Body of pancreas (tissue), 4 donors: ENCODE results near the gene CDK5RAP2. TPM values are rescaled to one million over a fixed set of nuclear protein-coding genes. Genes with fewer than 3 reads are reported as not detected.

Experiments used
- ATAC-seq: fragments of 150-250 bp; one replicate; pipeline ENCODE4 v1.9.1; 2016
- DNase-seq, 4 donors: peaks; one replicate each; pipeline ENCODE4 v3.0.0-alpha.2; 2019
- H3K27ac ChIP-seq, 4 donors: fragments of 200-600 bp; sonication (generic); 1 replicate in 3 of 4; 2 replicates in 1 of 4; pipeline versions ENCODE4 v1.5.1 to v1.6.1; 2016 to 2019; ENCODE audit warnings: mild to moderate bottlenecking in 1 of 4, mixed read lengths in 1 of 4, moderate library complexity in 1 of 4
- H3K27me3 ChIP-seq, 2 donors: fragments of 200-600 bp; sonication (generic); one replicate each; pipeline ENCODE4 v1.6.0; 2016; ENCODE audit warnings: mild to moderate bottlenecking in 1 of 2
- H3K36me3 ChIP-seq, 2 donors: fragments of 200-600 bp; sonication (generic); replicated peaks in 1 of 2; 2 replicates each; pipeline ENCODE4 v1.5.1; 2016; ENCODE audit warnings: low read depth in 2 of 2; ENCODE audit not compliant: insufficient read depth in 1 of 2
- H3K4me1 ChIP-seq: fragments of 200-600 bp; sonication (generic); one replicate; pipeline ENCODE4 v1.6.0; 2016
- H3K4me3 ChIP-seq, 2 donors: fragments of 200-600 bp; sonication (generic); 1 replicate in 1 of 2; 2 replicates in 1 of 2; pipeline ENCODE4 v1.5.1; 2016 to 2019
- H3K9me3 ChIP-seq, 3 donors: fragments of 200-600 bp; sonication (generic); 1 replicate in 2 of 3; 2 replicates in 1 of 3; pipeline ENCODE4 v1.5.1; 2016
- POLR2A ChIP-seq, 3 donors: fragments of 450-650 bp; IDR thresholded peaks; one replicate each; pipeline ENCODE4 v1.6.1; 2016; ENCODE audit warnings: antibody characterized with exemption in 3 of 3, mild to moderate bottlenecking in 2 of 3
- WGBS, 2 donors: methylation state at CpG; one replicate each; pipeline ENCODE4 v1.1.5; 2017; 5-methylcytosine and 5-hydroxymethylcytosine counted together
- intact Hi-C: fragments of 100-400 bp; cut with DNase I; formaldehyde crosslinking; loops from one replicate; pipeline ENCODE4 v1.15.1; 2023
- total RNA-seq, 2 donors: library from RNA; depleted of rRNA; stranded (reverse); fragments of >200 nt; gene quantifications; one replicate each; pipeline ENCODE4 v1.1.0, GENCODE V29; 2016
- TF ChIP-seq, protein P1 (sequence below), 7 experiments: fragments of 450-650 bp in 4 of 7; fragments of 200-600 bp in 3 of 7; sonication (generic) in 3 of 7; IDR thresholded peaks; one replicate each; pipeline ENCODE4 v1.5.1; 2016 to 2019; ENCODE audit warnings: antibody characterized with exemption in 7 of 7

The CDK5RAP2 gene
- total RNA-seq, 2 donors from 2014 or later: 21.5 to 45.5 TPM

- WGBS, 2 donors: 80 to 90% methylated on average over 2 to 3 of the region's 3 CpGs
- no peak for DNase-seq
- TF ChIP-seq, protein P1, sequence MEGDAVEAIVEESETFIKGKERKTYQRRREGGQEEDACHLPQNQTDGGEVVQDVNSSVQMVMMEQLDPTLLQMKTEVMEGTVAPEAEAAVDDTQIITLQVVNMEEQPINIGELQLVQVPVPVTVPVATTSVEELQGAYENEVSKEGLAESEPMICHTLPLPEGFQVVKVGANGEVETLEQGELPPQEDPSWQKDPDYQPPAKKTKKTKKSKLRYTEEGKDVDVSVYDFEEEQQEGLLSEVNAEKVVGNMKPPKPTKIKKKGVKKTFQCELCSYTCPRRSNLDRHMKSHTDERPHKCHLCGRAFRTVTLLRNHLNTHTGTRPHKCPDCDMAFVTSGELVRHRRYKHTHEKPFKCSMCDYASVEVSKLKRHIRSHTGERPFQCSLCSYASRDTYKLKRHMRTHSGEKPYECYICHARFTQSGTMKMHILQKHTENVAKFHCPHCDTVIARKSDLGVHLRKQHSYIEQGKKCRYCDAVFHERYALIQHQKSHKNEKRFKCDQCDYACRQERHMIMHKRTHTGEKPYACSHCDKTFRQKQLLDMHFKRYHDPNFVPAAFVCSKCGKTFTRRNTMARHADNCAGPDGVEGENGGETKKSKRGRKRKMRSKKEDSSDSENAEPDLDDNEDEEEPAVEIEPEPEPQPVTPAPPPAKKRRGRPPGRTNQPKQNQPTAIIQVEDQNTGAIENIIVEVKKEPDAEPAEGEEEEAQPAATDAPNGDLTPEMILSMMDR (IDR thresholded peaks at IDR 0.05): no peak
- TF ChIP-seq POLR2A (IDR thresholded peaks at IDR 0.05): no peak
Measured at GRCh38 chr9:120454467-120454866, 125.5 kb downstream of the CDK5RAP2 start.

GRCh38 chr9:120453792-120454191, 126.2 kb downstream of the CDK5RAP2 start:
- TF ChIP-seq, protein P1 (IDR thresholded peaks at IDR 0.05): no peak
- no peak for TF ChIP-seq POLR2A (IDR thresholded peaks at IDR 0.05)
- no peaks in the 10 kb centered on the region for H3K4me1 ChIP-seq
- no peaks in the 10 kb centered on the region for H3K36me3 ChIP-seq
- intact Hi-C loops: no loop called here
- ATAC-seq: no peak
- no peaks in the 10 kb centered on the region for H3K27me3 ChIP-seq
- H3K27ac ChIP-seq: no peak overlapping the region
- H3K4me3 ChIP-seq: no peak overlapping the region
- no peak for DNase-seq
- WGBS, 2 donors: 88 to 97% methylated on average over 4 of the region's 4 CpGs
- H3K9me3 ChIP-seq: no peaks in the 10 kb centered on the region

More at GRCh38 chr9:120454467-120454866, 125.5 kb downstream of the CDK5RAP2 start:
- Histone ChIP-seq H3K27ac (no peak overlapping the region), H3K27me3 (no peaks in the 10 kb centered on the region), H3K9me3 (no peaks in the 10 kb centered on the region), H3K4me1 (no peaks in the 10 kb centered on the region), H3K4me3 (no peak overlapping the region), H3K36me3 (no peaks in the 10 kb centered on the region)
- intact Hi-C loops: no loop called here
- ATAC-seq: no peak

- H3K9me3 ChIP-seq: no peaks in the 10 kb centered on the region
- no peak overlapping the region for H3K4me3 ChIP-seq
- no peaks in the 10 kb centered on the region for H3K36me3 ChIP-seq
- DNase-seq: no peak
- H3K27me3 ChIP-seq: no peaks in the 10 kb centered on the region
- no peak for TF ChIP-seq POLR2A (IDR thresholded peaks at IDR 0.05)
- TF ChIP-seq, protein P1 (IDR thresholded peaks at IDR 0.05): no peak
- H3K4me1 ChIP-seq: no peaks in the 10 kb centered on the region
- WGBS, 2 donors: 53 to 93% methylated on average over 3 of the region's 3 CpGs
- no peak for ATAC-seq
- H3K27ac ChIP-seq: no peak overlapping the region
- intact Hi-C loops: no loop called here
Measured at GRCh38 chr9:120452631-120453030, 127.3 kb downstream of the CDK5RAP2 start.

GRCh38 chr9:120450916-120451315, 129.1 kb downstream of the CDK5RAP2 start:
- TF ChIP-seq, protein P1 (IDR thresholded peaks at IDR 0.05): no peak
- no peak for TF ChIP-seq POLR2A (IDR thresholded peaks at IDR 0.05)
- Histone ChIP-seq H3K4me1 (no peaks in the 10 kb centered on the region), H3K9me3 (no peaks in the 10 kb centered on the region), H3K27me3 (no peaks in the 10 kb centered on the region), H3K4me3 (no peak overlapping the region), H3K27ac (no peak overlapping the region), H3K36me3 (no peaks in the 10 kb centered on the region)
- intact Hi-C loops: no loop called here
- DNase-seq: no peak
- WGBS, 2 donors: 89 to 91% methylated on average over 3 of the region's 3 CpGs
- ATAC-seq: no peak

DNA sequence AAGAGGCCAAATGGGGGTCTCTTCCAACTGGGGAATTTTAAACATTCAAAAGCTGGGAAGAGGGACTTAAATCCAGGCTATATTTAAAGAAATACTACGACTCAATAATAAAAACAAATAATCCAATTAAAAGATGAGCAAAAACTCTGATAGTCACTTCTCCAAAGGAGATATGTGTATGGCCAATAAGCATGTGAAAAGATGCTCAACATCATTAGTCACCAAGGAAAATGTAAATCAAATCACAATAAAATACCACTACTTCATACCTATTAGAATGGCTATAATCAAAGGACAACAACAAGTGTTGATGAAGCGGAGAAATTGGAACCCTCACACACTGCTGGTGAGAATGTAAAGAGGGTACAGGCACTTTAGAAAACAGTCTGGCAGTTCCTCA, 130.4 kb downstream of the CDK5RAP2 start:
- Histone ChIP-seq H3K9me3 (no peaks in the 10 kb centered on the region), H3K27me3 (no peaks in the 10 kb centered on the region), H3K4me3 (no peak overlapping the region), H3K36me3 (no peaks in the 10 kb centered on the region), H3K27ac (no peak overlapping the region), H3K4me1 (no peaks in the 10 kb centered on the region)
- TF ChIP-seq, protein P1 (IDR thresholded peaks at IDR 0.05): no peak
- TF ChIP-seq POLR2A (IDR thresholded peaks at IDR 0.05): no peak
- no peak for DNase-seq
- ATAC-seq: no peak
- whole genome bisulfite sequencing, 2 donors: 95 to 96% methylated on average over 2 of the region's 2 CpGs
- intact Hi-C loops: no loop called here
